Epidermal melanocyte (primary cell): ENCODE data around the gene GALNT2.

Experiments
- DNase-seq: peaks from one replicate; pipeline ENCODE4 v3.0.0; 2011; ENCODE audit warnings: low spot score; ENCODE audit not compliant: insufficient read length

GALNT2 gene

DNA sequence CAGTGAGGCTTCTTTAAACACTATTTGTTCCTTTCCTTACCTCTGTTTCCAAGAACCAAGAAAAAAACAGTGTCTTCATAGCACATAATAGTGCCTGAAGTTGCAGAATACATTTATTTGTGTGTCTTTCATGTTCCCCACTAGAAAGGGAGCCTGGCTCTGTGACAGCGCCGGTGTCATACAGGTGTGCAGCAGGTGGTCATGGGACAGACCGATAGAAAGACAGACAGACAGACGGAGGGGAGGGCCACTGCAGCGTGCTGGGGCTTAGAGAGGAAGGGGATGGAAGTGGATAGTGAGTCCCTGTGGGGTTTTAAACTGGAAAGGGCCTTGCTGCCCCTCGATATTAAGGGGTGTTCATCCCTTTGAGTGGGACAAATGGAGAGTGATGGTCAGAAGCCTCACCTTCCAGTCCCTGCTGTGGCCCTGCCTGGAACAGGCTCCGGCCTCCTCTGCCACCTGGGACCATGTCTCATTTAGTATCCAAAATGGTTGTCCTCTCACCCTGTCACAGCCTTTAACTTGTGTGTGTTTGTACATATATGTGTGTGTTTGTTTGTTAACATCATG lies 206.2 kb downstream of the GALNT2 start:
- no peak for DNase-seq

DNA sequence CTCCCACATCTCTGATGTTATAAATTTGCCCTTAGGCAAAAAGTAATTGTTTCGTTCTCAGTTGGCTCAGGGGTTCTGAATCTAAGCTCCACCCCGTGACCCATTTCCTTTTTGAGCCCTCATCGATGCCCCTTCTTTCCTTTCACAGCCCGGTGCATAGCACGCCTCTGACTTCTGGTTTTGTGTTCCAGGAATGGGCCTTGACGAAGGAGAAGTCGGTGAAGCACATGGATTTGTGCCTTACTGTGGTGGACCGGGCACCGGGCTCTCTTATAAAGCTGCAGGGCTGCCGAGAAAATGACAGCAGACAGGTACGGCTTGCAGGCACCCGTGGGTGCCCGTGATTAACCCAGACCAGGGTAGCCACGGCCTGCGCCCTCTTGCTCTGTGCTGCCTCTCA lies 207.2 kb downstream of the GALNT2 start:
- no peak for DNase-seq

DNA sequence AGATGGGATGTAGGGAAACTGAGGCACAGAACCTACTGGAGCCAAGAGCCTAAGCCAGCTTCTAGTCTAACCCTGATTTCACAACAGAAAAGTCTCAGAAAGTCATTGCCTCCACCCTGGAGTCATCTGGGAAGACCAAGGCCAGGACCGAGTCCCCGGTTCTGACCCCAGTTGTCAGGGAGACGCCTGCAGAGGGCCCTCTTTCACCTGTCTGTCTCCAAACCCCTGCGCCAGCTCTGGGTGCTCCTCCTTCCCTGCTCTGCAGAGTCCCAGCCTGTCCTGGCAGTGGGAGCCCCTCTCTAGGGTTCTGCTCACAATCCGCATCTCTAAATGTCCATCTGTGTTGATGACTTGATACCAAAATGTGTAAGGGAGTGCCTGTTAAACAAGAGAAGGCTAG lies 209.4 kb downstream of the GALNT2 start:
- no peak for DNase-seq

DNA sequence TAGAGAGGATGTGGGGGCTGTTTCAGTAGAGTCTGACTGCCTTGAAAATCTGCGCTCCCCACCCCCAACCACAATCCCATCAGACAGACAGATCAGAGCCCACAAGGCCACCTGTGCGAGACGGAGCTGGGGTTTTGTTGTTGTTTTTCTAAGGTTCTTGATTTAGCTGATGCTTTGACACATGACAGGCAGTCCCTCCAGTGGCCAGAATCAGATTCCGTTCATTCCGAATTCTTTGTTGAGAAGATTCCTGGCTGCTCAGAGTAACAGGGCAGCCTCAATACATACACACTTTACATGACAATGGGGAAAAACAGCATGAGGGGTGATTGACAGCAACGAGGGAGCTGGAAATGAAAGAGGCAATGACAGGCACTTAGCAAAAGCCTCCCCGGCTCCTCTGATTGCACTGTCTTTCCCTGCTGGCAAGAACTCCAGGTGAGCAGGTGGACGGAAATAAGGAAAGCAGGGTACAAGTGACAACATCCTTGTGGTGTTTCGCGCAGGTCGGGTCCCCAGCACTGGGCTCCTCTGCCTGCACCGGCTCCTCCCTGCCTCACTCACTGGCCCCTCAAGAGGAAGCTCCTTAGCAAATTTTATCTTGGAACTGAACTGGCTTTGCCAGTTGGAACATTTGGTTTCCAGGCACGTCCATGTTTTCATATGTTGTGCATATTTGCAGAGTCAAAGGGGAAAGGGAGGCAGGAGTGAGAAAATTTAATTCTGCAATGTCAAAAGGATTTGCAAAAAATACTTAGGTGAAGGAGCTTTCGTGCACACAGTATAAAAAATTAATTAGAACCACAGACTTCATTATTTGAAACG lies 210.4 kb downstream of the GALNT2 start:
- no peak for DNase-seq

DNA sequence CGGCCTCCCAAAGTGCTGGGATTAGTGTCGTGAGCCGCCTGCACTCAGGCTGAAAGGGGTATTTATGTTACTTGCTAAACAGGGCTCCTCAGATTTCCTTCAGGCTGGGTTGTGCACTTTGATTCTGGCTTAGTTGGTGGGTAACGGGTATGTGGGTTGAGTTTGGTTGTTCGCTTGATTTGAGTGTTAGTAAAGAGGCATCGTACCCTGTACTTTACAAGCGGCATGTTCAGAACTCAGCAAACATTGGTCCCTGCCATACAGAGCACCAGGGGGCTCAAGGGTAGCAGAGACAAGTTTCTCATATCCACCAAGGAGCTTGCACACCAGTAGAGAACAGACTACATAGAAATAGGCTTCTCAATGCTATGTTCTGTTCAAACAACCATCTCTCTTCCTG lies 211.3 kb downstream of the GALNT2 start:
- DNase-seq, result no peak

DNA sequence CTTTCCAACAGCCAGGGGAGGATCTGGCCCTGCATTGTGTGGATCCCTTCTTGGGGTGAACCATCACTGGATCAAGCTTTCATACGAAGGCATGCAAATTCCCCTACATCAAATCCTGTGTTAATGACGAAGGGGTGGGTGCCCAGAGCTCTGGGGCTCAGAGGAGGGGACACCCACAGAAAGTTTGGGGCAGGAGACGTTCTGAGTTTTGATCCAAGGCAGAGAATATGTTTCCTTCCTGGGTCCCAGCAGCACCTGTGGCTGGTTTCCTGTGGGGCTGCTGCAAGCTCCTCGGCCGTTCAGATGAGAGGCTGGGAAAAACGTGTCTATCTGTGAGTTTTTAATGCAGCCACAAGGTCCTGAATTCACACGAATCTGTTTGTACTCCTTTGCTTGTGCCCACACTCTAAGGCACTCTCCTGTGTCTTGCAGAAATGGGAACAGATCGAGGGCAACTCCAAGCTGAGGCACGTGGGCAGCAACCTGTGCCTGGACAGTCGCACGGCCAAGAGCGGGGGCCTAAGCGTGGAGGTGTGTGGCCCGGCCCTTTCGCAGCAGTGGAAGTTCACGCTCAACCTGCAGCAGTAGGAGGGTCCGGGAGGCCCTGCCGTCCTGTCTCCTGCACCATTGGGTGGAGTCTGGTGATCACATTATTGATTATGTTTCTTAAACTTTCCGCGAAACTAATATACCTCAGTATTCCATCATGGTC lies 212.0 kb downstream of the GALNT2 start:
- DNase-seq, result no peak

DNA sequence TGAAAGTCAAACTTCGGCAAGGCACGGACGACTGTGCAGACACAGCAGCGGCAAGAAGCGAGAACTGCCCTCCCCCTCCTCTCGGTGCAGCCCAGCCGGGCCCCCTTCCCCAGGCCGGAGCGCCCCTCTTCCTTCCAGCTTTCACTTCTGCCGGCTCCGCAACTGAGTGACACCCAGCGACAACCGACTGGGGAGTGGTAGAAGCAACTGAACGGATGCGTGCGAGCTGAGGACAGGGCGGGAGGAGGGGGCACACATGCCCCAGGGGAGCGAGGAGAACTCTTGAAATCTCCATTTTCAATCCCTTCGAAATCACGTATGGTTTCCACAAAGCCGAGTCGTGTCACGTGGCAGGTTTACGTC lies 212.5 kb downstream of the GALNT2 start:
- no peak for DNase-seq

DNA sequence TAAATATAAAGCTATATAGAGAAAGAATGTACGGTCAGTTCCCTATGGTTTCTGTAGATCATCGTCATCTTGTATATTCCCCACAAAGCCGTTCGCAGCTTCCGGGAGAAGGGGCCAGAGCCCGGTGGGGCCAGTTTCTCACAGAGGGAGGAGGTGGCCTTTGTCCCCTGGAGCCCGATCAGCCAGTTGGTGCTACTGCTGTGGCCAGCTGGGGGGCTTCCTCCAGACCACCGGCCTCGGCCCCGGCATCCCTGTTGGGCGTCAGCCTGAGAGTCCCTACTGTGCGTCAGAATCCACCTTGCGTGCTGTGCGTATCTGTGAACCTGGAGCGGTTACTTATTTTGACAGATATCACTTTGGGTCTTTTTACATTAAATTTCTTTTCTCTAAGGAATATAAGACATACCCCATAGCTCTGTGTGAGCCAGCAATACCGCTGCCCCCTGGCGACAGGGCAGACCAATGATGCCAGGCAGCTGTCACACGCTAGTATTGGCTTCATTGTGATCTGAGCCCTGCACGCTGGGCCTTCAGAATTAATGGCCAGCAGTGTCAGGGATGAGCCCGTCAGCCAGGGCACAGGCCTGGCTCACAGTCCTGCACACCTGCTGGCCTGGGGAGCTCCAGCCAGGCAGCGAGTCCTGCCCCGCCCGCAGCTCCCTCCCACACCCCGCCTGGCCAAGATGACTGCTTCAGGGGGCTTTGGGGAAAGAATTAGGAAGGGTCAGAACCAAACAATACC lies 213.2 kb downstream of the GALNT2 start:
- DNase-seq, result no peak

DNA sequence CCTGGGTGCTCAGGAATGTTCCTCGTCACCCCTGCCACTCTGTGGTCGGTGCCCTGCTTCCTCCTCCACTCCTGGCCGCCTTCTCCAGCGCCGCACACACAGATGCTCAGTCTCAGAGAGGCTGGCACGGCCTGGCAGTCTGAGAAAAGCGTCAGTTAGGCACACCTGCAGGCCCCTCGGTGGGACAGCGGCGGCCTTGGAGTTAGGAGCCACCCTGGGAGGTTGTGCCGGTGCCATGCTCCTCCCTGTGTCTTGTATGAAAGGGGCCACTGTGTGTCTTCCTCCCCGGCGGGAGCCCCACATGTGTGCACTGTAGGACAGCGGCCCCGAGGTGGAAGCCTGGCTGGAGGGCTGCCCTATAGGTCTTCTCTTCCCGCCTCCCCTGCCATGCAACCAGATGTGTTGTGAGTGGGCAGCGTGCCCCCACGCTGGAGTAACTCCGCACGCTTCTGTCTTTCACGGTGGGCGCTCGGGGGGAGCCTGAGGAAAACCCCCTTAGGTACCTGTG lies 213.9 kb downstream of the GALNT2 start:
- peak; percentile 1 for DNase-seq

DNA sequence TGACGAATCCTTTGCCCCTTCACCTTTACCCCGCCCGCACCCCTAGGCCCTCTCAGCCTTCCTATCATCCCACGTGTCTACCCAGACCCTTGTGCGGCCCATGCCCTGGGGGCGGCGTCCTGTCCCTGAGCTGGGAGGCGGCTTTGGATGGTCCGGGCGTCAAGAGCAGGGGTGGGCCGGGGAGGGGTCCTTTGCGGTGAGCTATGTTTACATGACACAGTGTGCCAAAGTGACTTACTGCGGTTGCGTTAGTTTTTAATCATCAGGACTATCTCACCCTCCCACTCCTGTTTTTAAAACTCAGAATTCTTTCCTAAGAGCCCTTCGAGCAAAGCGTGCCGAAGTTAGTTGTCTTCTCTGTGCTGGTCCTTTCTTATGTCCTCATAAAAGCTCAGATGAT lies 214.5 kb downstream of the GALNT2 start:
- DNase-seq, result no peak

DNA sequence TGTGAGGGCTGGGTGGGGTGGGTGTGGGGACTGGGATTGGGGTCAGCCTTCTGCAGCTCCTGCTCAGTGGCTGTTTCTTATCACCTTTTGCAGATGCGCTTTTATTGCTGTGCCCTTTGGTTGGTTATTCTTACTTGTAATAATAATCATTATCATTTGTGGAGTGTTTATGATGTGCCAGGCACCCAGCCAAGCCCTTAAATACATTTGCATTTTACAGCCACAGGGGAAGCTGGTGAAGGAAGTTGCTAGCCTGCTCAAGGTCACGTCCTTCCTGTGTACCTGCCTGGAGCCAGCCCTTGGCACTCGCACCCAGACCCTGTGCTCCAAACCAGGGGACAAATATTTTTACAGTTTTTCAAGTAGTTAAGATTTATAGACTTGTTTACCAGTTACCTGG lies 215.1 kb downstream of the GALNT2 start:
- no peak for DNase-seq

DNA sequence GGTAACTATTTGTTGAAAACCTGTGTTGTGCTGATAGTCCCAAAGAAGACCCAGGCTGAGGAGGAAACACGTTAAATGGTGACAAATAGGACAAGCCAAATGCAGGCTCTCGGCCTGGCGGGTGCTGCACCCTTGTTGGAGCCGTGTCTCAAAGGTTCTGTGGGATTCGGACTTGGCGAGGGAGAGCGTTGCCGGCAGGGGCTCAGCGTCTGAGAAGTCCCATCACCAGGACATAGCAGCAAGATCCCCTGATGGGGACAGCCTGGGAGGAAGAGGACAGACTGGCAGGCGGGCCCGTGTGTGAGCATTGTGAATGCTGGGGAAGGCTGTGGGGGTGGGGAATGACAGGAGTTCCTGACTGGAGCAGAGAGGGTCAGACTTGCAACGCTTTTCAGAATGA lies 216.6 kb downstream of the GALNT2 start:
- no peak for DNase-seq

DNA sequence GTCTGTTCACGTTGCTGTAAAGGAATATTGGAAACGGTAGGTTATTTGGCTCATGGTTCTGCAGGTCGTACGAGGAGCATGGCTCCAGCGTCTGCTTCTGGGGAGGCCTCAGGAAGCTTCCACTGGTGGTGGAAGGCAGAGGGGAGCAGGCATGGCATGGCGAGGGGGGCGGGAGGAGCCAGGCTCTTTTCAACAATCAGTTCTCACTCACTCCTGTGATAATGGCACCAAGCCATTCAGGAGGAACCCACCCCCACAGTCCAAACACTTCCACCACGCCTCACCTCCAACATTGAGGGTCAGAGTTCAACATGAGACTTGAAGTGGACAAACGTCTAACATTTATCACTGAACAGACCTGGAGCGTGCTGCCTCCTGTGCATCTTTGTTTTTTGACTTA lies 217.9 kb downstream of the GALNT2 start:
- DNase-seq, result no peak

DNA sequence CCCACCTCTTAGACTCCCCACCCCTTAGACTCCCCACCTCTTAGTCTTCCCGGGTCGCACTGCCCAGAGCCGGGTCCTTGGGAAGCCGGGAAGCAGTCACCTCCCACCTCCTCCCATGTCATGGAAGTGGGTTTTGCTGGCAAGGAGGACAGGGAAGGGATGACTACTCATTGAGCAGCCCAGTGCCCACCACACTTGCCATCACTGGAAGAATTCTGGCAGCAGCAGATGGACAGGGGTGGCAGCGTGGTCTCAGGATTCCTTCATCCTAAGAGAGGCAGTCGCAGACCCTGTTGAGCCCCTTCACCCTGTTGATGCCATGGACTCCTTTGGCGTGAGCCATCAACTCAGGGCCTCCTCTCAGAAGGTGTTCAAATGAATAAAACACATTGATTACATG lies 218.3 kb downstream of the GALNT2 start:
- no peak for DNase-seq

DNA sequence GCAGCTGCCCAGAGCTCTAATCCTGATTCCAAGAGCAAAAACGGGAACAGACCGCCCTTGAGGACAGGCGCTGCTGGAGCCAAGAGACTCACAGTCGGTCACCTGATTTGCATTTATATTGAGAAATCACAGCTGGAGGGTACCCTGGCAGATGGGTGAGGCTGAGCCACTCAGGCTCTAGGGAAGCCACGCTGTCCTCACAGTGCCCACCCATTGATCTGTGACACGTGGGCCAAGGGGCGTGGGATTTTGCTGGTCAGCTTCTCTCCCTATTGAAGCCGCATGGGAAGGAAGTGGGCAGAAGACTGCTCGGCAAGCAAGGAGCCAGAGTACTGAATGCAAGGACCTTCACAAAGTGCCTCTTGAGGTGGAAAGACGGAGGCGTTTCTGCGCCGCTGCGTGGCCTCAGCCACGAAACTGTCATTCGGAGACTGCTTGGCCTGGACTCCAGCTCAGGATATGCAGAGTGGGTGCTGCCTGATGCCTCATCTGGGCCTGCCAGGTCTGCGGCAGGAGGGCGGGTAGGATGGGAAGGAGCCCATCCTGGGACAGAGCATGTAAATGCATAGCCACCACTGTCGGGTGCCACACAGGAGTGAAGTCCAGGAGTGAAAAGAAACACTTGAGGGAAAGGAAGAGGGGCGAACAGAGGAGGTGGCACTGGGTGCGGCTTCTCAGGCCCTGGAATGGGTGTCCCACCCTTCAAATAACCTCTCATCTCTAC lies 219.3 kb downstream of the GALNT2 start:
- no peak for DNase-seq

DNA sequence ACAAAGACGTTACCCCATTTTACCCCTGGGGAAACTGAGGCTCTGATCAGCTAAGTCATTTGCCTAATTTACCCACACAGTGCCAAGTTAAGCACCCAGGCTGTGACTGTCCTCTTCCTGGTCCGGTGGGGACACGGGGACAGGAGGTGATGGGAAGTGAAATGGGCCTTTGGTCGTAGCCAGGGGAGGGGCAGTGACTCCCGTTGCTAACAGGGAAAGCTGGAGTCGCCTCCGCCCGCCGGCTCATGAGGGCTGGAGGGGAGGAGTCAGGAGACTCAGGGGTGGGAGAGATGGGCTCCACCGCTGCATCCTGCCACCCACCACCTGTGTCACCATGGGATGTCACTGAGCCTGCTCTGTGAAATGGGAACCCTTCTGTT lies 219.8 kb downstream of the GALNT2 start:
- no peak for DNase-seq

DNA sequence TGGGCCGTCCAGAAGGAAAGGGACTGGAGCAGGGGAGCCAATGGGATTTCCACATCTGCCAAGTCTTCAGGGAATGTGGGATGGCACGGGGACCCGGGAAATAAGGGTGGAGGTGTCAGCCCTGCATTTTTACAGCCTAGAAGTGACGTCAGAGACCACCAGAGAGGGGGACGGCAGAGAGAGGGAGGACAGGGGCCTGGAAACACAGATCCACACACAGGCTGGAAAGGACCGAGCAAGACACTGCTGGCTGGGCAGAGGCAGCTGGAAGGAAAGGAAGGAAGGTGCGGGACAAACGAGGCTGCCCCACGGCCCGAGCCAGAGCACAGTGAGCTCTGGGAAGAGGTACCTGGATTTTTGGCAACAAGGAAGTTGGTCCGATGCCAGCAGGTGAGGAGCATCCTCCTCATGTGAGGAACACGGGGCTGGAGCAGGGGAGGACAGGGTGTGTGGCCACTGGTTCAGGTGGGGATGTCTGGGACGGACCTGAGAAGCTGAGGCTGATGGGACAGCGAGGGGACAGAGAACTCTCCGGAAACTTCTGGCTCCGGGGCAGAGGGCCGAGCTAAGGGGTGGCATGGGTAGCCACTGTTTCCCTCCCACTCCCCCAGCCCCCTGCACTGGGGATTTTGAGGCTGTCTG lies 220.8 kb downstream of the GALNT2 start:
- no peak for DNase-seq

DNA sequence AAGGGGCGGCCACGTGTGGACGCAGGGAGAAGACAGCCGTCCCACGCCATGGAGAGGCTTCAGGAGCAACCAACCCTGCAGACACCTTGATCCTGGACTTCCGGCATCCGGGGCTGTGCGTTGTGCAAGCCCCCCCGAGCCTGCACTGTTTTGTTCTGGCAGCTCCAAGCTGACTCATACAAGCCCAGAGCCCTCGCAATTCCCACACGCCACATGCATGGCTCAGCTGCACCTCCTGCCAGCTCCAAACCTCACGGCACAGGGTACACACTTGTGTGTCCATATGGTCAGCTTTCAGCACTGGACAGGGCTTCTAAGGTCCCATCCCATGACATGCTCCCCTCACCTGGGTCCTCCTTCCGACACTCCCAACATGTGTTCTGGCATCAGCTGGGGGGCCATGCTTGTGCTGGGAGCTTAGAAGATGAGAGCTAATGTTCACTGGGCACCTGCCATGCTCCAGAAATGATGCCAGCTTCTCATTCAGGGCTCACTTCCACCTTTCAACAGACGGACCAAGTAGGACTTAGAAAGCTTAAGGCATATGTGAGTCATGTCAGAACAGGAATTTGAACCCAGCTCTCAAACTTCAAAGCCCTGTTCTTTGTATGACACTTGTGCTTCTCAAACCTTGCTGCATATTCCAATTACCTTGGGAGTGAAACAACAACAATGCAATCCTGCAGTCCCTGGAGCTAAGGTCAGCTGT lies 221.8 kb downstream of the GALNT2 start:
- no peak for DNase-seq

DNA sequence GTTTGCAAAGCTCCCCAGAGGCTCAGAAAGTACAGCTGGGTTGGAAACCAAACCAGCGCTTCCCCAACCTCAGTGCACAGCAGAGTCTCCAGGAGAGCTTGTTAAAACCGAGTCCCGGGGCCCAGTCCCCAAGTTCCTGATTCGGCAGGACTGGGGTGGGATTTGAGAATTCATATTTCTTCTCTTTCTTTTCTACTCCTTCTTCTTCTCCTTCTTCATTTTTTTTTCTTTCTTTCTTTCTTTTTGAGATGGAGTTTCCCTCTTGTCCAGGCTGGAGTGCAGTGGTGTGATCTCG lies 222.3 kb downstream of the GALNT2 start:
- DNase-seq, result no peak
